SU-DHL-6 (cell line): ENCODE data around the gene DTX3.

ENCODE experiments used
- H2AFZ ChIP-seq: fragments of 200-600 bp; sonication (generic); 2 replicates; pipeline ENCODE4 v1.6.1; 2014; ENCODE audit warnings: low read depth, mild to moderate bottlenecking, moderate library complexity, mixed read lengths, antibody characterized with exemption, low read length; ENCODE audit not compliant: severe bottlenecking
- H3F3A ChIP-seq: fragments of 200-600 bp; shearing (Covaris generic); 2 replicates; pipeline ENCODE4 v1.6.0; 2016; ENCODE audit warnings: antibody characterized with exemption, mild to moderate bottlenecking; ENCODE audit not compliant: insufficient read depth
- H3K27ac ChIP-seq: fragments of 200-600 bp; sonication (generic); 2 replicates; pipeline ENCODE4 v1.5.1; 2016; ENCODE audit warnings: low read depth, mild to moderate bottlenecking, low read length, moderate library complexity, mixed read lengths
- H3K27me3 ChIP-seq: fragments of 200-600 bp; sonication (generic), shearing (Covaris generic); 2 replicates; pipeline ENCODE4 v1.6.0; 2014; ENCODE audit warnings: mild to moderate bottlenecking, low read length
- H3K36me3 ChIP-seq: fragments of 200-600 bp; sonication (generic); 2 replicates; pipeline ENCODE4 v1.6.1; 2014; ENCODE audit warnings: mild to moderate bottlenecking, low read length, mixed read lengths
- H3K4me2 ChIP-seq: fragments of 300-600, 200-600 bp; shearing (Covaris generic), sonication (generic); 2 replicates; pipeline ENCODE4 v1.6.0; 2014; ENCODE audit warnings: low read length, low read depth, mild to moderate bottlenecking; ENCODE audit not compliant: poor library complexity, severe bottlenecking
- H3K4me3 ChIP-seq: fragments of 200-600 bp; sonication (generic); 2 replicates; pipeline ENCODE4 v1.5.1; 2014; ENCODE audit warnings: antibody characterized with exemption, low read length, mild to moderate bottlenecking, mixed read lengths; ENCODE audit not compliant: insufficient read depth, poor library complexity, severe bottlenecking
- H3K79me2 ChIP-seq: fragments of 200-600 bp; sonication (generic); 2 replicates; pipeline ENCODE4 v1.6.1; 2014; ENCODE audit warnings: mild to moderate bottlenecking, low read length, moderate library complexity; ENCODE audit not compliant: insufficient read depth
- H3K9ac ChIP-seq: fragments of 200-600 bp; sonication (generic); 2 replicates; pipeline ENCODE4 v1.7.0; 2014; ENCODE audit warnings: mild to moderate bottlenecking, low read length
- H3K9me2 ChIP-seq: fragments of 200-600 bp; sonication (generic); replicated peaks from 2 replicates; pipeline ENCODE4 v1.6.1; 2014; ENCODE audit warnings: low read length; ENCODE audit not compliant: insufficient read depth
- H3K9me3 ChIP-seq: fragments of 200-600 bp; sonication (generic); 2 replicates; pipeline ENCODE4 v1.6.1; 2014; ENCODE audit warnings: low read length, mixed read lengths; ENCODE audit not compliant: insufficient read depth
- H4K20me1 ChIP-seq: fragments of 200-600 bp; sonication (generic); 2 replicates; pipeline ENCODE4 v1.6.1; 2014; ENCODE audit warnings: low read depth, mild to moderate bottlenecking, antibody characterized with exemption, low read length, moderate library complexity, mixed read lengths
- EZH2phosphoT487 ChIP-seq: fragments of 200-600 bp; sonication (generic), shearing (Covaris generic); conservative IDR thresholded peaks from 2 replicates; pipeline ENCODE4 v1.6.1; 2018; ENCODE audit warnings: mild to moderate bottlenecking, antibody characterized with exemption, low read length, moderate library complexity, mixed read lengths
- TF ChIP-seq, protein P1 (sequence below): fragments of 200-600 bp; sonication (generic); IDR thresholded peaks from one replicate; pipeline ENCODE4 v1.5.1; 2017; ENCODE audit warnings: antibody characterized with exemption, mild to moderate bottlenecking, low read length, moderate library complexity; ENCODE audit not compliant: insufficient read depth, poor library complexity, severe bottlenecking

The DTX3 gene

DNA sequence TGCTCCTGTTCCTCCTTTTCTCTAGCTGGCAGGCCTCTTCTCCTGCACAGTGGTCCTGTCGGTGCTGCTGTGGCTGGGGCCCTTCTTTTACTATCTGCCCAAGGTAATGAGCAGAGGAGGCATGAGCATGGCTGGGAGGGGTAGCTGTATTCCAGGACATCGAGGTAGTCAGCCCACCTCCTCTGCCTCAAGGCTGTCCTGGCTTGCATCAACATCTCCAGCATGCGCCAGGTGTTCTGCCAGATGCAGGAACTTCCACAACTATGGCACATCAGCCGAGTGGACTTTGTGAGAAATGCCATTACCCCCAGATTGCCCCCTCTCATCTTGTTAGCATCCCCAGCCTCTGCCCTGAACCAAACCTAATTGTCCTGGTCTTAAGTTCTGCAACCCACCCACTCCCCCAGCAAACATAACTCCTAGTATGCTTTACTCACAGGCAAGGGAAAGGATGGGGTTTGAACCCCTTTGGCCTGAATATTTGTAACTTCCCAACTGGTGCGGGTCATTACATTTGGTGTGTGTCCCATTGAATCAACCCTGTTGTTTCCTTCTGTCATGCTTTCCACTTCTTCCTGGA lies 19.3 kb downstream of the DTX3 start:
- no peaks in the 10 kb centered on the region for H3F3A ChIP-seq
- H4K20me1 ChIP-seq: no peaks in the 10 kb centered on the region
- H3K4me3 ChIP-seq: no peak overlapping the region
- no peak for TF ChIP-seq EZH2phosphoT487
- TF ChIP-seq, protein P1, sequence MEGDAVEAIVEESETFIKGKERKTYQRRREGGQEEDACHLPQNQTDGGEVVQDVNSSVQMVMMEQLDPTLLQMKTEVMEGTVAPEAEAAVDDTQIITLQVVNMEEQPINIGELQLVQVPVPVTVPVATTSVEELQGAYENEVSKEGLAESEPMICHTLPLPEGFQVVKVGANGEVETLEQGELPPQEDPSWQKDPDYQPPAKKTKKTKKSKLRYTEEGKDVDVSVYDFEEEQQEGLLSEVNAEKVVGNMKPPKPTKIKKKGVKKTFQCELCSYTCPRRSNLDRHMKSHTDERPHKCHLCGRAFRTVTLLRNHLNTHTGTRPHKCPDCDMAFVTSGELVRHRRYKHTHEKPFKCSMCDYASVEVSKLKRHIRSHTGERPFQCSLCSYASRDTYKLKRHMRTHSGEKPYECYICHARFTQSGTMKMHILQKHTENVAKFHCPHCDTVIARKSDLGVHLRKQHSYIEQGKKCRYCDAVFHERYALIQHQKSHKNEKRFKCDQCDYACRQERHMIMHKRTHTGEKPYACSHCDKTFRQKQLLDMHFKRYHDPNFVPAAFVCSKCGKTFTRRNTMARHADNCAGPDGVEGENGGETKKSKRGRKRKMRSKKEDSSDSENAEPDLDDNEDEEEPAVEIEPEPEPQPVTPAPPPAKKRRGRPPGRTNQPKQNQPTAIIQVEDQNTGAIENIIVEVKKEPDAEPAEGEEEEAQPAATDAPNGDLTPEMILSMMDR: no peak
- no peaks in the 10 kb centered on the region for H3K9me2 ChIP-seq
- H3K79me2 ChIP-seq: no peaks in the 10 kb centered on the region
- H3K27me3 ChIP-seq: no peaks in the 10 kb centered on the region
- H3K9ac ChIP-seq: no peak overlapping the region
- no peak overlapping the region for H2AFZ ChIP-seq
- H3K36me3 ChIP-seq: no peaks in the 10 kb centered on the region
- H3K9me3 ChIP-seq: no peaks in the 10 kb centered on the region
- H3K27ac ChIP-seq: no peak overlapping the region
- H3K4me2 ChIP-seq: no peak overlapping the region

DNA sequence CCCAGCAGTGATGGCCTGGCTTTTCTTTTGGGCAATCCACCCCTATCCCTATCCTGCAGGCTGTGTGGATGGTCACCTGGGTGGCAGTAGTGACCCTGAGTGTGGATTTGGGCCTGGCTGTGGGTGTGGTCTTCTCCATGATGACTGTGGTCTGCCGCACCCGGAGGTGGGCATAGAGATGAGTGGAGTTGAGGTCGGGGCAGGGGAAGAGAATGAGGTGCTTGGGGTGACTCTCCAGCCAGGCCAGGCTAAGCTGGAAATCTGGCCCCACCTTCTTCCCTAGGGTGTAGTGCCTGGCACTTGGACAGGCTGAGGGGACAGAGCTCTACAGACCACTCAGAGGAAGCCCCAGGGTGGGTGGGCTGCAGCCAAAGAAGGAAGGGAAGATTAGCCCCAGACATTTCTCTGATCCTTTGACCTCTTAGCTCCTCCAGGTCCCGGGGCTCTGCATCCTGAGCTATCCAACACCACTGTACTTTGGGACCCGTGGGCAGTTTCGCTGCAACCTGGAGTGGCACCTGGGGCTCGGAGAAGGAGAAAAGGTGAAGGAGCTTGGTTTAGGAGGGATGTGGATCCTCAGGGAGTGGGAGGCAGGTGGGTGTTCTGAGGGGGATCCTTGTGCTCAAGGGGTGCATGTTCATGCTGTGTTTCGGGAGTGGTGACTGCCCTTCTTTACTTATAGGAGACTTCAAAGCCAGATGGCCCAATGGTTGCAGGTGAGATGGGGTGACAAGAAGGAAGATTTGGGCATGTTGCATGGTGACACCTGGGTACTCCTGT lies 20.0 kb downstream of the DTX3 start:
- H4K20me1 ChIP-seq: no peaks in the 10 kb centered on the region
- no peaks in the 10 kb centered on the region for H3K9me3 ChIP-seq
- no peak overlapping the region for H3K27ac ChIP-seq
- no peak overlapping the region for H3K4me3 ChIP-seq
- H2AFZ ChIP-seq: no peak overlapping the region
- H3K4me2 ChIP-seq: no peak overlapping the region
- no peak overlapping the region for H3K9ac ChIP-seq
- no peaks in the 10 kb centered on the region for H3K27me3 ChIP-seq
- H3K36me3 ChIP-seq: no peaks in the 10 kb centered on the region
- TF ChIP-seq, protein P1: no peak
- TF ChIP-seq EZH2phosphoT487: no peak
- no peaks in the 10 kb centered on the region for H3K9me2 ChIP-seq
- no peaks in the 10 kb centered on the region for H3K79me2 ChIP-seq
- no peaks in the 10 kb centered on the region for H3F3A ChIP-seq

DNA sequence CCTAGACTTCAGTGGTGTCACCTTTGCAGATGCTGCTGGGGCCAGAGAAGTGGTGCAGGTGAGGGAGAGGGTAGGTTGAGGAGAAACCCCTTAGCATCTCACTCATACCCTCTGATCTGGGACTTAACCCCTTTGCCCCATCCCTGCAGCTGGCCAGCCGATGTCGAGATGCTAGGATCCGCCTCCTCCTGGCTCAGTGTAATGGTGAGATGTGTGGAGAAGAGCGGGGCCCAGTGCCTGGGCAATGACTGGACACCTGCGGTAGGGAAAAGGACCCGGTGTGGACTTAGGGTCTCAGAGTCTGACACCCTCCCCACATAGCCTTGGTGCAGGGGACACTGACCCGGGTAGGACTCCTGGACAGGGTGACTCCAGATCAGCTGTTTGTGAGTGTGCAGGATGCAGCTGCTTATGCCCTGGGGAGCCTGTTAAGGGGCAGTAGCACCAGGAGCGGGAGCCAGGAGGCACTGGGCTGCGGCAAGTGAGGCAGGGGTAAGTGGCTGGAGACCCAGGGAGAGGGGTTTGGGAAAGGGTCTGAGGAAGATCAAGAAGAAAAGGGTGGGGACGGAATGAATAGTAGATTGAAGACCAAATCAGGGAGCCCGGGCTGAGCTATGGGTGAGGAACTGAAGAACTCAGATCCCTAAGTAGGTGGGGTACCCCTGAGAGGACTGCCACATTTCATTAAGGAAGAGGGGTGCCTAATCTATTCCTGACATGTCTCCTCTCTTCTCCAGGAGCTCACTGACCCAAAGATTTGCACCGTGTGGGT lies 20.8 kb downstream of the DTX3 start:
- Histone ChIP-seq H3K27me3 (no peaks in the 10 kb centered on the region), H2AFZ (no peak overlapping the region), H3K79me2 (no peaks in the 10 kb centered on the region), H3K4me2 (no peak overlapping the region), H3K4me3 (no peak overlapping the region), H4K20me1 (no peaks in the 10 kb centered on the region), H3K9me3 (no peaks in the 10 kb centered on the region), H3K9me2 (no peaks in the 10 kb centered on the region), H3F3A (no peaks in the 10 kb centered on the region), H3K27ac (no peak overlapping the region), H3K36me3 (no peaks in the 10 kb centered on the region), H3K9ac (no peak overlapping the region)
- TF ChIP-seq EZH2phosphoT487: no peak
- TF ChIP-seq, protein P1: no peak
